Kidney (tissue), 14 donors: ENCODE measurements around the gene ABTB2. TPM values are rescaled to one million over a fixed set of nuclear protein-coding genes. Genes with fewer than 3 reads are reported as not detected.

Experiments used
- DNase-seq, 5 donors: peaks; one replicate each; pipeline ENCODE4 v3.0.0-alpha.2; 2013 to 2020
- FAIRE-seq: peaks from 2 replicates; lab custom pipeline; 2012; peaks lifted over from hg19 to GRCh38; lab: Jason Lieb, UNC
- H3K27ac ChIP-seq, 2 donors: one replicate each; pipeline ENCODE4 v1.7.0; 2013; ENCODE audit warnings: low read depth in 2 of 2, low read length in 2 of 2, inconsistent platforms in 1 of 2
- H3K27me3 ChIP-seq: one replicate; pipeline ENCODE4 v1.7.1; 2013; ENCODE audit warnings: low read length, inconsistent platforms; ENCODE audit not compliant: control insufficient read depth, insufficient read depth
- H3K36me3 ChIP-seq, 3 donors: one replicate each; pipeline versions ENCODE4 v1.7.0 to v1.7.1; 2013; ENCODE audit warnings: low read length in 3 of 3, control low read depth in 1 of 3, inconsistent platforms in 1 of 3; ENCODE audit not compliant: insufficient read depth in 3 of 3, control insufficient read depth in 2 of 3
- H3K4me1 ChIP-seq, 3 donors: one replicate each; pipeline versions ENCODE4 v1.7.0 to v1.7.1; 2013; ENCODE audit warnings: low read length in 3 of 3, inconsistent platforms in 1 of 3, low read depth in 1 of 3; ENCODE audit not compliant: control insufficient read depth in 2 of 3, insufficient read depth in 2 of 3
- H3K4me3 ChIP-seq, 3 donors: one replicate each; pipeline versions ENCODE4 v1.7.0 to v1.8.1; 2013; ENCODE audit warnings: low read length in 3 of 3, control low read depth in 1 of 3, inconsistent platforms in 1 of 3
- H3K9ac ChIP-seq, 3 donors: one replicate each; pipeline versions ENCODE4 v1.7.0 to v1.7.1; 2013; ENCODE audit warnings: low read length in 3 of 3, control low read depth in 1 of 3, inconsistent platforms in 1 of 3
- H3K9me3 ChIP-seq, 3 donors: one replicate each; pipeline versions ENCODE4 v1.7.0 to v1.7.1; 2013; ENCODE audit warnings: low read length in 3 of 3, control low read depth in 1 of 3, inconsistent platforms in 1 of 3; ENCODE audit not compliant: control insufficient read depth in 2 of 3, insufficient read depth in 1 of 3
- intact Hi-C: fragments of 100-400 bp; cut with DNase I; formaldehyde crosslinking; loops from one replicate; pipeline ENCODE4 v1.11.1; 2022
- polyA plus RNA-seq: library from polyadenylated mRNA; stranded (reverse); fragments of 350-450 nt; fragmentation: Illumina TruSeq; extraction: RNeasy Lipid Tissue Mini Kit (QIAGEN cat#74804); gene quantifications from one replicate; pipeline ENCODE4 v1.2.3, GENCODE V29; 2014; ENCODE audit warnings: low read depth, low replicate concordance; ENCODE audit not compliant: insufficient read depth
- total RNA-seq: library from RNA; stranded (reverse); fragmentation: NEBNext Ultra II Directional; extraction: Animal tissue kit (Norgen Biotek cat#: 25700); gene quantifications from one replicate; pipeline ENCODE4 v1.2.1, GENCODE V29; 2021
- TF ChIP-seq, protein P1 (sequence below): IDR thresholded peaks from 3 replicates; pipeline ENCODE4 v1.5.1; 2012; ENCODE audit warnings: mild to moderate bottlenecking, moderate library complexity, borderline replicate concordance; ENCODE audit not compliant: insufficient read depth; ENCODE audit errors: extremely low read depth
- donor health status: control.
- donor health status: control.
- donor health status: control.
- donor health status: control.
- donor health status: control.
- donor health status: DM: yes; HTN: yes; CAD: no.
- donor health status: Normal renal cell carcinoma (clear cell type).

Gene ABTB2
- total and polyA plus RNA-seq, 2 donors from 2014 or later: 7.6 to 22.1 TPM

DNA sequence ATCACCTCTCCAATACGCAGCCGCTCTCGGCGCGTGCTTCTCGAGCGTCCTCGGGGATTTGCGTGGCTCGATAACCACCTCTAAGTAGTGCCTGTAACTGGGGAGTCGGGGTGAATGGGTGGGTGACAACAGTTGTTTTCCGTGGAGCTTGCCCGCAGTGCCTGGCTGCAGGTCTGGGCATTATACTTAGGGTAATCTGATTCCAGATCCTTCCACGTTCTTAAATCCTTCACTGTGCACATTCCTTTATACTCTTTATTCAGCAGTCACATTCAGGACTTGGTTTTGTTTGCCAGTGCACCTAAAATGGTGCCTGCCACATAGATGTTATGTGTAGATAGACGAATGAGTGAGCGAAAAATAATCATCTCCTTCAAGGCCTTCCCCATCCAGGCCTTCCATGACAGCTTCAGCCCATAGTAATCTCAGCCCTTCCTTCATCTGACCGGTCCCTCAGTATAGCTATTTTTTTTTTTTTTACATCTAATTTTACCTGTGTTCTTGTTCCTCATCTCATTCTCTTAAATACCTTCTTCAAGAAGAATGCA lies 251.8 kb downstream of the ABTB2 start:
- H3K36me3 ChIP-seq: peaks cover 0 to 21% (median 10%) of the 10 kb centered on the region in 3 donors
- TF ChIP-seq, protein P1, sequence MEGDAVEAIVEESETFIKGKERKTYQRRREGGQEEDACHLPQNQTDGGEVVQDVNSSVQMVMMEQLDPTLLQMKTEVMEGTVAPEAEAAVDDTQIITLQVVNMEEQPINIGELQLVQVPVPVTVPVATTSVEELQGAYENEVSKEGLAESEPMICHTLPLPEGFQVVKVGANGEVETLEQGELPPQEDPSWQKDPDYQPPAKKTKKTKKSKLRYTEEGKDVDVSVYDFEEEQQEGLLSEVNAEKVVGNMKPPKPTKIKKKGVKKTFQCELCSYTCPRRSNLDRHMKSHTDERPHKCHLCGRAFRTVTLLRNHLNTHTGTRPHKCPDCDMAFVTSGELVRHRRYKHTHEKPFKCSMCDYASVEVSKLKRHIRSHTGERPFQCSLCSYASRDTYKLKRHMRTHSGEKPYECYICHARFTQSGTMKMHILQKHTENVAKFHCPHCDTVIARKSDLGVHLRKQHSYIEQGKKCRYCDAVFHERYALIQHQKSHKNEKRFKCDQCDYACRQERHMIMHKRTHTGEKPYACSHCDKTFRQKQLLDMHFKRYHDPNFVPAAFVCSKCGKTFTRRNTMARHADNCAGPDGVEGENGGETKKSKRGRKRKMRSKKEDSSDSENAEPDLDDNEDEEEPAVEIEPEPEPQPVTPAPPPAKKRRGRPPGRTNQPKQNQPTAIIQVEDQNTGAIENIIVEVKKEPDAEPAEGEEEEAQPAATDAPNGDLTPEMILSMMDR: no peak
- peaks cover 0 to 8% (median 6%) of the 10 kb centered on the region in 3 donors for H3K4me1 ChIP-seq
- H3K9me3 ChIP-seq: no peaks in the 10 kb centered on the region
- peak overlapping the region; percentile 95 to 98 (median 95) for H3K4me3 ChIP-seq
- FAIRE-seq (no peak), DNase-seq (no peak)
- intact Hi-C loops: no loop called here
- peak overlapping the region; percentile 93 to 99 (median 97) for H3K9ac ChIP-seq
- peak overlapping the region; percentile 89 to 93 for H3K27ac ChIP-seq
- H3K27me3 ChIP-seq: no peaks in the 10 kb centered on the region

DNA sequence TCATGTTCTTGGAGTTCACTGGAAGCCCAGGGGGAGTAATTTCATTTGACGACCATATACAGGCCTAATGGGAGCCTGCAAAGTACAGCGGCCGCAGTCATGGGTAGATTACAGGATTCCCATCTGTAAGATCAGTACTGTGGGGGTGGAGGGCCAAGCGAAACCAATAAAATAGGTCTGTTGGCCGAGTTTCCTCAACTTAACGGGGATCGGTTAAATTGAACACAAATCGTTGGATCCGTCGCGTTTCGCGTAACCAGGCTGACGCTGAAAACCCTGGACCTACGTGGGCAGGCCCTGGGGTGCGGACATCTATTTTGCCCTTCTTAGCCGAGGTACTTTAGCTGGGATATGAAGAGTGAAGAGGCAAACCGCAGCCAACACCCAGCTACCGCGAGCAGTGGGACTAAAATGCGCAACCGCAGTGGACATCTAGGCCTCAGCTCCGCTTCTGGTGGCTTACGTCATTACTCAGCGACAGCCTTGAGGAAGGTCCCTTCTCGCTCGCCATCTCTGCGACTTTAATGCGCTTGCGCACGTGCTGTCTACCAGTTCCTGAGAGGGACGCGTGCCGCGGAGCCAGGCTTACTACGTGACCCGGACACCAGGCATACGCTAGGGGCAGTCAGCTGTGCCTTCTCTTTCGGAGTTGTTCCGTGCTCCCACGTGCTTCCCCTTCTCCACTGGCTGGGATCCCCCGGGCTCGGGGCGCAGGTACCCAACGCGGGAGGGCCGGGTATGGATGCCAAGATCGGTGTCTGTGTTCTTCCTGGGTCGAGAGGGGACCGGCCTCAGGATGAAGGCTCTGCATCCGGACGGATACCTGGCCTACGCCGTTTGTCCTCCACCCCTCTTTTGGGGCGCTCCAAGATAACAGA lies 252.5 kb downstream of the ABTB2 start, which contains the start of gene NAT10:
TSS of gene NAT10 (plus strand) at position 551 of the 878 bp plus-strand sequence. CDS start 2,597 bp downstream, outside the sequence.
- Histone ChIP-seq H3K9ac (peak within 1 kb of the TSS; percentile 93 to 99 (median 97)), H3K27ac (peak within 1 kb of the TSS; percentile 89 to 93), H3K27me3 (no peaks in the 10 kb centered on the region), H3K4me3 (peak within 1 kb of the TSS; percentile 95 to 98 (median 95)), H3K9me3 (no peaks in the 10 kb centered on the region), H3K36me3 (peaks cover 4 to 23% (median 9%) of the 10 kb centered on the region in 3 donors), H3K4me1 (peaks cover 0 to 8% (median 6%) of the 10 kb centered on the region in 3 donors)
- TF ChIP-seq, protein P1: peak; percentile 1
- peak; percentile 98 to 99 (median 98) for DNase-seq
- FAIRE-seq: no peak
- intact Hi-C loops: no loop called here

- intact Hi-C loops: no loop called here
- peaks cover 10 to 26% (median 10%) of the 10 kb centered on the region in 3 donors for H3K36me3 ChIP-seq
- H3K27me3 ChIP-seq: no peaks in the 10 kb centered on the region
- no peaks in the 10 kb centered on the region for H3K9me3 ChIP-seq
- FAIRE-seq (no peak), DNase-seq (no peak)
- peak overlapping the region; percentile 89 to 93 for H3K27ac ChIP-seq
- peaks cover 0 to 8% (median 6%) of the 10 kb centered on the region in 3 donors for H3K4me1 ChIP-seq
- H3K9ac ChIP-seq: peak overlapping the region; percentile 93 to 99 (median 97)
- TF ChIP-seq, protein P1: no peak
- peak overlapping the region; percentile 95 to 98 (median 95) for H3K4me3 ChIP-seq
Measured at GRCh38 chr11:34104680-34105078, 253.1 kb downstream of the ABTB2 start.

Other genes with a start within 250 kb of the ABTB2 start
- gene CAT, start 80.9 kb upstream of the ABTB2 start, total RNA-seq: 84.4 TPM
- gene CAT, start 80.9 kb upstream of the ABTB2 start, polyA plus RNA-seq: 208 TPM
- gene ELF5, start 155.8 kb upstream of the ABTB2 start, total RNA-seq: 0.94 TPM
- gene ELF5, start 155.8 kb upstream of the ABTB2 start, polyA plus RNA-seq: 18.9 TPM